HepG2 (cell line): ENCODE data around the gene GRID1.

Experiments
- BATF2 ChIP-seq: sonication (generic); formaldehyde crosslinking; IDR thresholded peaks from 2 replicates; pipeline ENCODE4 v1.8.0; 2022; ENCODE audit warnings: mild to moderate bottlenecking, missing genetic modification reagents, moderate library complexity
- CTCF ChIP-seq: sonication (generic); formaldehyde crosslinking; IDR thresholded peaks from 2 replicates; pipeline ENCODE4 v1.5.0; 2020; ENCODE audit warnings: mild to moderate bottlenecking, missing genetic modification reagents, moderate library complexity
- FOSL1 ChIP-seq: sonication (generic); formaldehyde crosslinking; IDR thresholded peaks from 2 replicates; pipeline ENCODE4 v1.9.0; 2021; ENCODE audit warnings: missing genetic modification reagents, borderline replicate concordance
- FOXM1 ChIP-seq: sonication (generic); formaldehyde crosslinking; IDR thresholded peaks from 2 replicates; pipeline ENCODE4 v1.5.0; 2020; ENCODE audit warnings: missing genetic modification reagents
- HIVEP1 ChIP-seq: sonication (generic); formaldehyde crosslinking; IDR thresholded peaks from 2 replicates; pipeline ENCODE4 v1.4.0; 2020; ENCODE audit warnings: mild to moderate bottlenecking, missing genetic modification reagents
- POLR2AphosphoS5 ChIP-seq: IDR thresholded peaks from 2 replicates; pipeline ENCODE4 v1.6.1; 2012; ENCODE audit warnings: low read depth, low read length
- REST ChIP-seq, 2 experiments: IDR thresholded peaks; 2 replicates each; pipeline ENCODE4 v1.6.1; 2011 to 2012; ENCODE audit warnings: low read length in 2 of 2, borderline replicate concordance in 1 of 2, low read depth in 1 of 2, mild to moderate bottlenecking in 1 of 2, moderate library complexity in 1 of 2
- SNRNP70 ChIP-seq: fragments of 200-400 bp; formaldehyde crosslinking; IDR thresholded peaks from 2 replicates; pipeline ENCODE4 v1.6.1; 2017; ENCODE audit warnings: mild to moderate bottlenecking, low read depth, low read length, moderate library complexity
- THRA ChIP-seq: sonication (generic); formaldehyde crosslinking; IDR thresholded peaks from 2 replicates; pipeline ENCODE4 v1.4.0; 2020; ENCODE audit warnings: missing genetic modification reagents, borderline replicate concordance
- ZNF121 ChIP-seq: sonication (generic); formaldehyde crosslinking; IDR thresholded peaks from 2 replicates; pipeline ENCODE4 v1.5.0; 2020; ENCODE audit warnings: mild to moderate bottlenecking, missing genetic modification reagents
- ZNF138 ChIP-seq: sonication (generic); formaldehyde crosslinking; IDR thresholded peaks from 2 replicates; pipeline ENCODE4 v1.5.0; 2020; ENCODE audit warnings: mild to moderate bottlenecking, low read depth, missing genetic modification reagents
- ZNF263 ChIP-seq: sonication (generic); formaldehyde crosslinking; IDR thresholded peaks from 2 replicates; pipeline ENCODE4 v1.4.0; 2020; ENCODE audit warnings: missing genetic modification reagents
- ZNF660 ChIP-seq: sonication (generic); formaldehyde crosslinking; IDR thresholded peaks from 2 replicates; pipeline ENCODE4 v1.5.1; 2020; ENCODE audit warnings: mild to moderate bottlenecking, low read depth, missing genetic modification reagents, borderline replicate concordance

DNA sequence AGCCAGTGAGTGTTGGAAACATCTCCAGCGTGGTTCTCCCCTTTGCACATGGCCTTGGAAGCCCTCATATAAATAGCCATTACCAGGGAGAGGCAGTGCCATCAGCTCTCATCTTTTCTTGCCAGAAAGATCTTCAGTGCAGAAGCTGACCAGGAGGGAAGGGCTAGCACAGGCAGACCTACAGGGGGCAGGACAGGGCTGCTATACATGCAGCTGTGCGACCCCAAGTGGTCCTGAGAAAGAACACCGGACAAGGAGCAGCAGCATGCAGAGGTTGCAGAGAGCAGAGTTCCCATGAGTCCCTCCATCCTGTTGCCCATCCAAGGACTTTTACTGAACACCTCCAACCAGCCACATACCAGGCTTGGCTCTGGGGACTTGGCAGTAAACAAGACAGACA lies 17.1 kb downstream of the GRID1 start:
- TF ChIP-seq THRA, result no peak
- no peak for TF ChIP-seq ZNF660 (CRISPR knock-in tag)
- no peak for TF ChIP-seq SNRNP70
- no peak for TF ChIP-seq REST (IDR thresholded peaks at IDR 0.05; ENCODE audit: borderline replicate concordance in 1 of 2, low read depth in 1 of 2, low read length in 2 of 2)
- no peak for TF ChIP-seq FOSL1 (CRISPR knock-in tag)
- peak; percentile 73 for TF ChIP-seq CTCF (CRISPR knock-in tag)
- no peak for TF ChIP-seq ZNF138 (CRISPR knock-in tag)
- no peak for TF ChIP-seq POLR2AphosphoS5
- no peak for TF ChIP-seq ZNF121 (CRISPR knock-in tag)
- no peak for TF ChIP-seq ZNF263 (CRISPR knock-in tag)
- TF ChIP-seq BATF2, result no peak
- no peak for TF ChIP-seq HIVEP1 (CRISPR knock-in tag)
- no peak for TF ChIP-seq FOXM1
